Measurements from ENCODE around the gene FAM200C.

GRCh38 chr5:160442824-160443431 lies 43.1 kb upstream of the FAM200C start:
- TF ChIP-seq, protein P1, sequence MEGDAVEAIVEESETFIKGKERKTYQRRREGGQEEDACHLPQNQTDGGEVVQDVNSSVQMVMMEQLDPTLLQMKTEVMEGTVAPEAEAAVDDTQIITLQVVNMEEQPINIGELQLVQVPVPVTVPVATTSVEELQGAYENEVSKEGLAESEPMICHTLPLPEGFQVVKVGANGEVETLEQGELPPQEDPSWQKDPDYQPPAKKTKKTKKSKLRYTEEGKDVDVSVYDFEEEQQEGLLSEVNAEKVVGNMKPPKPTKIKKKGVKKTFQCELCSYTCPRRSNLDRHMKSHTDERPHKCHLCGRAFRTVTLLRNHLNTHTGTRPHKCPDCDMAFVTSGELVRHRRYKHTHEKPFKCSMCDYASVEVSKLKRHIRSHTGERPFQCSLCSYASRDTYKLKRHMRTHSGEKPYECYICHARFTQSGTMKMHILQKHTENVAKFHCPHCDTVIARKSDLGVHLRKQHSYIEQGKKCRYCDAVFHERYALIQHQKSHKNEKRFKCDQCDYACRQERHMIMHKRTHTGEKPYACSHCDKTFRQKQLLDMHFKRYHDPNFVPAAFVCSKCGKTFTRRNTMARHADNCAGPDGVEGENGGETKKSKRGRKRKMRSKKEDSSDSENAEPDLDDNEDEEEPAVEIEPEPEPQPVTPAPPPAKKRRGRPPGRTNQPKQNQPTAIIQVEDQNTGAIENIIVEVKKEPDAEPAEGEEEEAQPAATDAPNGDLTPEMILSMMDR (IDR thresholded peaks at IDR 0.05; ENCODE audit: insufficient read depth, low read length, poor library complexity, severe bottlenecking), result no peak
- no peak for TF ChIP-seq EZH2phosphoT487 (conservative IDR thresholded peaks at IDR 0.05; ENCODE audit: low read length)

Data from SU-DHL-6 (cell line).